Thyroid gland (tissue), 4 donors: ENCODE measurements around the gene TMEM186.

Source experiments
- POLR2A ChIP-seq, 2 donors: fragments of 450-650 bp; IDR thresholded peaks; one replicate each; pipeline ENCODE4 v1.6.1; 2017; ENCODE audit warnings: antibody characterized with exemption in 2 of 2, mild to moderate bottlenecking in 2 of 2, moderate library complexity in 1 of 2
- TF ChIP-seq, protein P1 (sequence below), 6 experiments: fragments of 200-600 bp in 3 of 6; fragments of 450-650 bp in 3 of 6; sonication (generic) in 3 of 6; IDR thresholded peaks; one replicate each; pipeline ENCODE4 v1.5.1; 2016 to 2019; ENCODE audit warnings: antibody characterized with exemption in 6 of 6, mild to moderate bottlenecking in 2 of 6, inconsistent platforms in 1 of 6, moderate library complexity in 1 of 6

DNA sequence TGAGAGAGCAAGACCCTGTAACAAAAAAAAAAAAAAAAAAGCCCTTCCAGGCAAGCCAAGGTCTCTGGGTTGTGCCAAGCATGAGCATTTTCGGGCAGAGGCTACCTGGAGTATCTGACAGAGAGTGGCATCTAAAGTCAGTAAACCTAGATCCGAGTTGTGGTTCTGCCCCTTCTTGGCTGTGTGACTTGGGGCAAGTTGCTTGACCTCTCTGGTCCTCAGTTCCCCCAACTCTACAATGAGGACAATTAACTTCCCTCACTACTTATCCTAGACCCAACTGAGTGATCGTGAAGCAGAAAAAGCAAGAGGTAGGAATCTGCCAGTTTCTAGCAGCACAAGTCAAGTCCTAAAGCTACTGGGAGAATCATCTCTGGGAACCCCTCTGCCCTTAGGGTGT lies 34.4 kb downstream of the TMEM186 start:
- TF ChIP-seq, protein P1, sequence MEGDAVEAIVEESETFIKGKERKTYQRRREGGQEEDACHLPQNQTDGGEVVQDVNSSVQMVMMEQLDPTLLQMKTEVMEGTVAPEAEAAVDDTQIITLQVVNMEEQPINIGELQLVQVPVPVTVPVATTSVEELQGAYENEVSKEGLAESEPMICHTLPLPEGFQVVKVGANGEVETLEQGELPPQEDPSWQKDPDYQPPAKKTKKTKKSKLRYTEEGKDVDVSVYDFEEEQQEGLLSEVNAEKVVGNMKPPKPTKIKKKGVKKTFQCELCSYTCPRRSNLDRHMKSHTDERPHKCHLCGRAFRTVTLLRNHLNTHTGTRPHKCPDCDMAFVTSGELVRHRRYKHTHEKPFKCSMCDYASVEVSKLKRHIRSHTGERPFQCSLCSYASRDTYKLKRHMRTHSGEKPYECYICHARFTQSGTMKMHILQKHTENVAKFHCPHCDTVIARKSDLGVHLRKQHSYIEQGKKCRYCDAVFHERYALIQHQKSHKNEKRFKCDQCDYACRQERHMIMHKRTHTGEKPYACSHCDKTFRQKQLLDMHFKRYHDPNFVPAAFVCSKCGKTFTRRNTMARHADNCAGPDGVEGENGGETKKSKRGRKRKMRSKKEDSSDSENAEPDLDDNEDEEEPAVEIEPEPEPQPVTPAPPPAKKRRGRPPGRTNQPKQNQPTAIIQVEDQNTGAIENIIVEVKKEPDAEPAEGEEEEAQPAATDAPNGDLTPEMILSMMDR (IDR thresholded peaks at IDR 0.05): no peak
- no peak for TF ChIP-seq POLR2A (IDR thresholded peaks at IDR 0.05)
